PC-3 (cell line): ENCODE data around the gene PPP1R3E. TPM values are rescaled to one million over a fixed set of nuclear protein-coding genes. Genes with fewer than 3 reads are reported as not detected.

Source experiments
- ATAC-seq: fragments of 200-7000 bp; cut with Tn5 transposase; 2 replicates; pipeline ENCODE4 v1.9.1; 2020; ENCODE audit warnings: mild to moderate bottlenecking, moderate library complexity
- BruUV-seq: library from RNA; stranded (reverse); fragments of 400-500 nt; replicated peaks from 2 replicates; lab custom pipeline; 2021; lab: Mats Ljungman, UMichigan
- CTCF ChIA-PET: fragments of 300-600 bp; sonication (Branson Sonifier 250); formaldehyde crosslinking; loops from one replicate; lab custom pipeline; 2022; ENCODE audit warnings: antibody characterized with exemption; lab: Charles Lee
- POLR2A ChIA-PET: fragments of 300-600 bp; sonication (Branson Sonifier 250); formaldehyde crosslinking; loops from one replicate; lab custom pipeline; 2022; ENCODE audit warnings: antibody characterized with exemption; ENCODE audit not compliant: unreplicated experiment; lab: Charles Lee
- DNase-seq: peaks from one replicate; pipeline ENCODE4 v3.0.0-alpha.2; 2015
- H2AFZ ChIP-seq: fragments of 300-600 bp; sonication (generic); 2 replicates; pipeline ENCODE4 v1.6.0; 2016; ENCODE audit warnings: antibody characterized with exemption, low read length
- H3F3A ChIP-seq: fragments of 300-600 bp; sonication (generic); one replicate; pipeline ENCODE4 v1.6.0; 2017; ENCODE audit warnings: antibody characterized with exemption, low read length, control low read depth, mild to moderate bottlenecking; ENCODE audit not compliant: unreplicated experiment
- H3K27ac ChIP-seq: fragments of 300-600 bp; sonication (generic); 2 replicates; pipeline ENCODE4 v1.5.1; 2016; ENCODE audit warnings: mild to moderate bottlenecking, low read length
- H3K27me3 ChIP-seq: fragments of 300-600 bp; sonication (generic); 2 replicates; pipeline ENCODE4 v1.6.1; 2016; ENCODE audit warnings: low read length, mixed read lengths
- H3K36me3 ChIP-seq: fragments of 300-600 bp; sonication (generic); 2 replicates; pipeline ENCODE4 v1.6.1; 2016; ENCODE audit warnings: low read depth, mixed run types, low read length, mixed read lengths
- H3K4me1 ChIP-seq: fragments of 300-600 bp; sonication (generic); 2 replicates; pipeline ENCODE4 v1.5.1; 2016; ENCODE audit warnings: low read length; ENCODE audit not compliant: insufficient read depth
- H3K4me2 ChIP-seq: fragments of 300-600 bp; sonication (generic); 2 replicates; pipeline ENCODE4 v1.6.0; 2016; ENCODE audit warnings: low read length
- H3K4me3 ChIP-seq: fragments of 300-600 bp; sonication (generic); 2 replicates; pipeline ENCODE4 v1.5.1; 2016; ENCODE audit warnings: mild to moderate bottlenecking, low read length, mixed read lengths
- H3K79me2 ChIP-seq: fragments of 300-600 bp; sonication (generic); 2 replicates; pipeline ENCODE4 v1.6.1; 2017; ENCODE audit warnings: low read length, mixed read lengths
- H3K9ac ChIP-seq: fragments of 300-600 bp; sonication (generic); 2 replicates; pipeline ENCODE4 v1.6.0; 2016; ENCODE audit warnings: mild to moderate bottlenecking, low read length
- H3K9me2 ChIP-seq: fragments of 300-600 bp; sonication (generic); replicated peaks from 2 replicates; pipeline ENCODE4 v1.6.1; 2016; ENCODE audit warnings: mixed run types, low read length, mixed read lengths
- H3K9me3 ChIP-seq: fragments of 300-600 bp; sonication (generic); 2 replicates; pipeline ENCODE4 v1.6.1; 2016; ENCODE audit warnings: low read length, mixed read lengths
- H4K20me1 ChIP-seq: fragments of 300-600 bp; sonication (generic); 2 replicates; pipeline ENCODE4 v1.6.1; 2016; ENCODE audit warnings: low read length, mixed read lengths
- CTCF ChIP-seq: fragments of 300-600 bp; sonication (generic); conservative IDR thresholded peaks from 2 replicates; pipeline ENCODE4 v1.5.1; 2017; ENCODE audit warnings: antibody characterized with exemption, low read depth, mild to moderate bottlenecking, low read length
- EZH2 ChIP-seq: fragments of 300-600 bp; sonication (generic); IDR thresholded peaks from one replicate; pipeline ENCODE4 v1.6.1; 2017; ENCODE audit warnings: antibody characterized with exemption, mild to moderate bottlenecking, low read length; ENCODE audit not compliant: unreplicated experiment
- EZH2phosphoT487 ChIP-seq: fragments of 300-600 bp; sonication (generic); IDR thresholded peaks from 2 replicates; pipeline ENCODE4 v1.6.1; 2018; ENCODE audit warnings: mild to moderate bottlenecking, antibody characterized with exemption, low read length, borderline replicate concordance
- intact Hi-C: fragments of 100-400 bp; cut with micrococcal nuclease; formaldehyde crosslinking; loops from 2 replicates; pipeline ENCODE4 v1.9.0; 2023
- total RNA-seq: library from RNA; depleted of rRNA; stranded (reverse); fragments of >200 nt; gene quantifications from 2 replicates; pipeline ENCODE4 v1.2.3, GENCODE V29; 2014

The PPP1R3E gene
- total RNA-seq, 1 experiment from 2014 or later = 3.2 TPM

GRCh38 chr14:23285530-23286019, 17.1 kb downstream of the PPP1R3E start:
- H3K4me2 ChIP-seq = peak overlapping the region; percentile 95
- no peaks in the 10 kb centered on the region for H3F3A ChIP-seq
- intact Hi-C loops = loop anchor here (1.0 to 5.0 kb wide), 2 partner anchors 16 to 163 kb away; no protein-coding TSS in a partner anchor
- no peaks in the 10 kb centered on the region for H4K20me1 ChIP-seq
- H3K9me2 ChIP-seq = no peaks in the 10 kb centered on the region
- H3K79me2 ChIP-seq = peaks cover 27% of the 10 kb centered on the region
- no peaks in the 10 kb centered on the region for H3K9me3 ChIP-seq
- DNase-seq (no peak), ATAC-seq (peak; percentile 26)
- POLR2A ChIA-PET = interaction anchor here (0.6 to 0.9 kb wide), 3 partner anchors 15 to 829 kb away, joined by 4 to 26 read pairs (median 6); partner anchors contain the start of genes DCAF11, NRL and PPP1R3E
- peaks cover 20% of the 10 kb centered on the region for H3K4me1 ChIP-seq
- H3K36me3 ChIP-seq = no peaks in the 10 kb centered on the region
- peak overlapping the region; percentile 99 for H2AFZ ChIP-seq
- H3K9ac ChIP-seq = peak overlapping the region; percentile 92
- CTCF ChIA-PET = interaction anchor here (1.3 kb wide), 1 partner anchor 15 kb away, joined by 8 read pairs; no protein-coding TSS in a partner anchor
- no peak overlapping the region for H3K27ac ChIP-seq
- no peak for TF ChIP-seq CTCF
- TF ChIP-seq EZH2phosphoT487 = no peak
- no peak for TF ChIP-seq EZH2
- H3K4me3 ChIP-seq = peak overlapping the region; percentile 100
- no peaks in the 10 kb centered on the region for H3K27me3 ChIP-seq
- no TSS peak for BruUV-seq

- H3K4me2 ChIP-seq = peak overlapping the region; percentile 95
- ATAC-seq (no peak), DNase-seq (no peak)
- H3K27me3 ChIP-seq = no peaks in the 10 kb centered on the region
- TF ChIP-seq CTCF = no peak
- no peak for TF ChIP-seq EZH2
- no peak for TF ChIP-seq EZH2phosphoT487
- ChIA-PET POLR2A (interaction anchor here (0.6 kb wide), 1 partner anchor 830 kb away, joined by 26 read pairs; the partner anchor contains the start of genes DCAF11 and NRL), CTCF (no interaction called here)
- H3K79me2 ChIP-seq = peaks cover 27% of the 10 kb centered on the region
- intact Hi-C loops = loop anchor here (5.0 kb wide), 1 partner anchor 163 kb away; no protein-coding TSS in a partner anchor
- no peaks in the 10 kb centered on the region for H3K9me2 ChIP-seq
- no peaks in the 10 kb centered on the region for H3K36me3 ChIP-seq
- H3K9me3 ChIP-seq = no peaks in the 10 kb centered on the region
- peak overlapping the region; percentile 99 for H2AFZ ChIP-seq
- no peaks in the 10 kb centered on the region for H3F3A ChIP-seq
- H3K4me3 ChIP-seq = peak overlapping the region; percentile 100
- H3K4me1 ChIP-seq = peaks cover 20% of the 10 kb centered on the region
- peak overlapping the region; percentile 92 for H3K9ac ChIP-seq
- no peak overlapping the region for H3K27ac ChIP-seq
- H4K20me1 ChIP-seq = no peaks in the 10 kb centered on the region
- BruUV-seq = TSS peak; percentile 41
These were observed 17.8 kb downstream of the PPP1R3E start for GRCh38 chr14:23284654-23285529.
